ENCODE measurements around the gene ARMCX1. TPM values are rescaled to one million over a fixed set of nuclear protein-coding genes. Genes with fewer than 3 reads are reported as not detected.

ARMCX1 gene
- total and polyA plus RNA-seq, 3 donors from 2014 or later, result 12.6 to 14.3 (median 13.1) TPM

DNA sequence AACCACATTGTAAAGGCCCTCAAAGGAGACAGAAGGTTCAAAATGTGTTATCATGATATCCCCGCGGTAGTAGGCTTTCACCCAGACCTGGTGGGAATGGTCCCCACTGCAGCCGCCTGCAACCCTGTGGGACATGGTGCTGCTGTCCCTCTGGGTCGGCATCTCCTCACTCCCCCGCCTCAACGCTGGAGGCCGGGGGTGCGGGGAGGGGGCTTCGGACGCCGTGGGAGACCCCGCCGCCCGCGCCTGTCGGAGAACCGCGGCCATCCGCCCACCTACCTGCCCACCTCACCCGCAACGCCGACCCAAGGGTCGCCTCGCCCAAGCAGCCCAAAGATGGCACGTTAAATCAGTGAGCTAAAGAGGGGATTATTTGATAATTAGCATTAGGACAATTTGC lies 11.2 kb upstream of the ARMCX1 start:
- Histone ChIP-seq H3K4me3 (no peak overlapping the region), H3K9me3 (no peaks in the 10 kb centered on the region), H3K27ac (no peak overlapping the region), H3K36me3 (ENCODE audit: low read depth, missing control alignments) (no peaks in the 10 kb centered on the region), H3K4me1 (no peaks in the 10 kb centered on the region), H3K27me3 (no peaks in the 10 kb centered on the region)
- no peak for DNase-seq
- TF ChIP-seq, protein P1, sequence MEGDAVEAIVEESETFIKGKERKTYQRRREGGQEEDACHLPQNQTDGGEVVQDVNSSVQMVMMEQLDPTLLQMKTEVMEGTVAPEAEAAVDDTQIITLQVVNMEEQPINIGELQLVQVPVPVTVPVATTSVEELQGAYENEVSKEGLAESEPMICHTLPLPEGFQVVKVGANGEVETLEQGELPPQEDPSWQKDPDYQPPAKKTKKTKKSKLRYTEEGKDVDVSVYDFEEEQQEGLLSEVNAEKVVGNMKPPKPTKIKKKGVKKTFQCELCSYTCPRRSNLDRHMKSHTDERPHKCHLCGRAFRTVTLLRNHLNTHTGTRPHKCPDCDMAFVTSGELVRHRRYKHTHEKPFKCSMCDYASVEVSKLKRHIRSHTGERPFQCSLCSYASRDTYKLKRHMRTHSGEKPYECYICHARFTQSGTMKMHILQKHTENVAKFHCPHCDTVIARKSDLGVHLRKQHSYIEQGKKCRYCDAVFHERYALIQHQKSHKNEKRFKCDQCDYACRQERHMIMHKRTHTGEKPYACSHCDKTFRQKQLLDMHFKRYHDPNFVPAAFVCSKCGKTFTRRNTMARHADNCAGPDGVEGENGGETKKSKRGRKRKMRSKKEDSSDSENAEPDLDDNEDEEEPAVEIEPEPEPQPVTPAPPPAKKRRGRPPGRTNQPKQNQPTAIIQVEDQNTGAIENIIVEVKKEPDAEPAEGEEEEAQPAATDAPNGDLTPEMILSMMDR (IDR thresholded peaks at IDR 0.05), result no peak
- TF ChIP-seq POLR2A (IDR thresholded peaks at IDR 0.05), result no peak
- 68 to 84% methylated on average over 8 to 10 of the region's 25 CpGs for WGBS, 2 donors
- intact Hi-C loops (cut with DNase I; ENCODE audit: low total_unique reads), result no loop called here

GRCh38 chrX:101550751-101551379 lies 518 bp downstream of the ARMCX1 start:
- intact Hi-C loops (cut with DNase I; ENCODE audit: low total_unique reads), result no loop called here
- peak overlapping the region; percentile 86 to 89 for H3K27ac ChIP-seq
- no peaks in the 10 kb centered on the region for H3K36me3 ChIP-seq (ENCODE audit: low read depth, missing control alignments)
- peak; percentile 52 for DNase-seq
- H3K27me3 ChIP-seq, result no peaks in the 10 kb centered on the region
- peak overlapping the region; percentile 55 to 70 for H3K4me3 ChIP-seq
- H3K9me3 ChIP-seq, result no peaks in the 10 kb centered on the region
- TF ChIP-seq, protein P1 (IDR thresholded peaks at IDR 0.05), result no peak
- TF ChIP-seq POLR2A (IDR thresholded peaks at IDR 0.05), result no peak
- no peaks in the 10 kb centered on the region for H3K4me1 ChIP-seq
- WGBS, 2 donors, result 0% methylated on average over 4 to 26 of the region's 26 CpGs

DNA sequence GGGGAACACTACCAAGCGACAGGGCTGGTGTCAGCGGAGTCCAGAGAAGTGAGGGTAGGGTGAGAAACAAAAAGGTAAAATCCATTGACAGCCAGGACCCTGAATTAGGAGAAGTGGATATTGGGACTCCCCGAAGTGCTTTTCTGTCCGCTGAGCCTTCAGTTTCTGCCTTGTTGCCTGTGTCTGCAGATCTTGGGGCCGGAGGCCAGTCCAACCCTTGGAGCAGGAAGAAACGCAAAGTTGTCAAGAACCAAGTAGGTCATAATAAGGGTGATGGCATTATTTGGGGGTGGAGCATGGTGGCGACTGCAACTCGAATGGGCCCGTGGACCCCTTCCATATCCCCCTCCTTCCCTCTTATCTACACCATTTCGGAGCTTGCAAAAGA lies 1.0 kb downstream of the ARMCX1 start:
- DNase-seq, result no peak
- intact Hi-C loops (cut with DNase I; ENCODE audit: low total_unique reads), result no loop called here
- WGBS, 2 donors, result 7 to 10% methylated on average over 8 to 10 of the region's 10 CpGs

DNA sequence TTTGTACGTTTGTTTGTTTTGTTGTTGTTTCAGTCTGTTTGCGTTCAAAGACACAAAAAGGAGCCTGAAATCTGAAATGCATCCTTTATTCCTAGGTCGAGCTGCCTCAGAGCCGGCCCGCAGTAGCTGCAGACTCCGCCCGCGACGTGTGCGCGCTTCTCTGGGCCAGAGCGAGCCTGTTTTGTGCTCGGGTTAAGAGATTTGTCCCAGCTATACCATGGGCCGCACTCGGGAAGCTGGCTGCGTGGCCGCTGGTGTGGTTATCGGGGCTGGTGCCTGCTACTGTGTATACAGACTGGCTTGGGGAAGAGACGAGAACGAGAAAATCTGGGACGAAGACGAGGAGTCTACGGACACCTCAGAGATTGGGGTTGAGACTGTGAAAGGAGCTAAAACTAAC lies 2.4 kb downstream of the ARMCX1 start:
- Histone ChIP-seq H3K27me3 (no peaks in the 10 kb centered on the region), H3K9me3 (no peaks in the 10 kb centered on the region), H3K4me3 (no peak overlapping the region), H3K4me1 (no peaks in the 10 kb centered on the region), H3K36me3 (ENCODE audit: low read depth, missing control alignments) (no peaks in the 10 kb centered on the region), H3K27ac (no peak overlapping the region)
- intact Hi-C loops (cut with DNase I; ENCODE audit: low total_unique reads), result no loop called here
- 64 to 79% methylated on average over 20 to 23 of the region's 23 CpGs for WGBS, 2 donors
- TF ChIP-seq POLR2A (IDR thresholded peaks at IDR 0.05), result no peak
- TF ChIP-seq, protein P1 (IDR thresholded peaks at IDR 0.05), result no peak
- DNase-seq, result no peak

More for the DNA sequence above, 1.0 kb downstream of the ARMCX1 start:
- Histone ChIP-seq H3K36me3 (ENCODE audit: low read depth, missing control alignments) (no peaks in the 10 kb centered on the region), H3K27me3 (no peaks in the 10 kb centered on the region), H3K27ac (peak overlapping the region in 1 of 2 donors; percentile 86), H3K4me3 (peak overlapping the region; percentile 55 to 70), H3K9me3 (no peaks in the 10 kb centered on the region), H3K4me1 (no peaks in the 10 kb centered on the region)
- TF ChIP-seq POLR2A (IDR thresholded peaks at IDR 0.05), result no peak
- TF ChIP-seq, protein P1 (IDR thresholded peaks at IDR 0.05), result no peak

- Histone ChIP-seq H3K36me3 (ENCODE audit: low read depth, missing control alignments) (no peaks in the 10 kb centered on the region), H3K4me1 (no peaks in the 10 kb centered on the region), H3K4me3 (no peak overlapping the region), H3K27me3 (no peaks in the 10 kb centered on the region), H3K9me3 (no peaks in the 10 kb centered on the region), H3K27ac (no peak overlapping the region)
- no peak for DNase-seq
- intact Hi-C loops (cut with DNase I; ENCODE audit: low total_unique reads), result no loop called here
- TF ChIP-seq POLR2A (IDR thresholded peaks at IDR 0.05), result no peak
- TF ChIP-seq, protein P1 (IDR thresholded peaks at IDR 0.05), result no peak
These were observed 14.3 kb downstream of the ARMCX1 start for GRCh38 chrX:101564651-101565050.

All from testis (tissue), 3 donors.